ENCODE data around the gene WIPF3.

DNA sequence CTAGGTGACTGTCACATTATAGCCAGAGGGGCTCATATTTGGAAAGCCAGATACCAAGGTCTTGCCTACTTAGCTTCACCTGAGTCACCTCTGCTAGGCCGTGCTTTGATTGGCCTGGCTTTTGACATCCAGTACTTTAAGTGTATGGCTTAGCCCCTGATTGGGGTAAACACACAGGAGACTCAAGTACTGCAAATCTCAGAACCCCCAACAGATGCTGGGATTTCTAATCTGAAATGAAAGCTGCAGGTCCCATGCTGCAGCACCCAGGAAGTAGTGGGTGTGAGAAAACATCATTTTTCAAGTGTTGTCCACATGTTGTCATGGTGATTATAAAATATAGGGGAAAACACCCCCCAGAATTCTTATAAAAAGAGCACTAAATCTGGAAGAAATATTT lies 76.2 kb downstream of the WIPF3 start:
- TF ChIP-seq EZH2 (IDR thresholded peaks at IDR 0.05; ENCODE audit: insufficient read depth, poor library complexity, severe bottlenecking) (no peak), EZH2phosphoT487 (IDR thresholded peaks at IDR 0.05; ENCODE audit: insufficient read depth, low read depth) (no peak)

Data from GM23248 (cell line).